ENCODE results near the gene GLOD5. TPM values are rescaled to one million over a fixed set of nuclear protein-coding genes. Genes with fewer than 3 reads are reported as not detected.

GLOD5 gene
- total RNA-seq, 4 donors from 2014 or later: not detected

DNA sequence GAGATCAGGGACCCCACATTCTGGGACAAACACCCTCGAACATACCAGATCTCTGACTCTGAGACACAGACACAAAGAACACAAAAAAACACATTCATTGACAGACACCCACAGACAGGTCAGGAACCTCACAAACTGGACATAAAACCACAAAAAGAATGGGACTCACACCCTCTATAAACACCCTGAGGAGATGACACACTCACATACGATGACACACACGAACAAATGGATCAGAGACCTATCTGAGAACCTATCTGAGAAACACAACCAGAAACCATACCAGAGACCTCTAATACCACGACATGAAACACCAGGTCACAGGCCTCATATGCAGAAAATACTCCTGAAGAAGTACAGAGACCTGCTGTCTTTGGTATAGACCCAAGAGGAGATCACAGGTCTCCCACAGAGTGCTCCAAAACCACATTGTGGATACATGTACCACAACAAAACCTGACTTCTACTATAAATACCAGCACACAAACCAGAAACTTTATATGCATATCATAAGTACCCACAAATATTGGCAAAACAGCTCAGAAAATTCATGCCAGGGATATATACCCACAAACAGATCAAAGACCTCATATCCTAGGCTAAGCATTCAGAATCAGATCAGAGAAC is 45.6 kb upstream of the GLOD5 start:
- H3K27me3 ChIP-seq: no peaks in the 10 kb centered on the region
- intact Hi-C loops (cut with DNase I): no loop called here
- no peak for DNase-seq
- H3K36me3 ChIP-seq: no peaks in the 10 kb centered on the region
- TF ChIP-seq POLR2A (IDR thresholded peaks at IDR 0.05): no peak
- TF ChIP-seq, protein P1, sequence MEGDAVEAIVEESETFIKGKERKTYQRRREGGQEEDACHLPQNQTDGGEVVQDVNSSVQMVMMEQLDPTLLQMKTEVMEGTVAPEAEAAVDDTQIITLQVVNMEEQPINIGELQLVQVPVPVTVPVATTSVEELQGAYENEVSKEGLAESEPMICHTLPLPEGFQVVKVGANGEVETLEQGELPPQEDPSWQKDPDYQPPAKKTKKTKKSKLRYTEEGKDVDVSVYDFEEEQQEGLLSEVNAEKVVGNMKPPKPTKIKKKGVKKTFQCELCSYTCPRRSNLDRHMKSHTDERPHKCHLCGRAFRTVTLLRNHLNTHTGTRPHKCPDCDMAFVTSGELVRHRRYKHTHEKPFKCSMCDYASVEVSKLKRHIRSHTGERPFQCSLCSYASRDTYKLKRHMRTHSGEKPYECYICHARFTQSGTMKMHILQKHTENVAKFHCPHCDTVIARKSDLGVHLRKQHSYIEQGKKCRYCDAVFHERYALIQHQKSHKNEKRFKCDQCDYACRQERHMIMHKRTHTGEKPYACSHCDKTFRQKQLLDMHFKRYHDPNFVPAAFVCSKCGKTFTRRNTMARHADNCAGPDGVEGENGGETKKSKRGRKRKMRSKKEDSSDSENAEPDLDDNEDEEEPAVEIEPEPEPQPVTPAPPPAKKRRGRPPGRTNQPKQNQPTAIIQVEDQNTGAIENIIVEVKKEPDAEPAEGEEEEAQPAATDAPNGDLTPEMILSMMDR (IDR thresholded peaks at IDR 0.05): no peak
- H3K4me3 ChIP-seq: no peak overlapping the region
- no peaks in the 10 kb centered on the region for H3K4me1 ChIP-seq
- WGBS, 2 donors: 71 to 80% methylated on average over 2 to 4 of the region's 4 CpGs
- no peaks in the 10 kb centered on the region for H3K9me3 ChIP-seq
- no peak overlapping the region for H3K27ac ChIP-seq

DNA sequence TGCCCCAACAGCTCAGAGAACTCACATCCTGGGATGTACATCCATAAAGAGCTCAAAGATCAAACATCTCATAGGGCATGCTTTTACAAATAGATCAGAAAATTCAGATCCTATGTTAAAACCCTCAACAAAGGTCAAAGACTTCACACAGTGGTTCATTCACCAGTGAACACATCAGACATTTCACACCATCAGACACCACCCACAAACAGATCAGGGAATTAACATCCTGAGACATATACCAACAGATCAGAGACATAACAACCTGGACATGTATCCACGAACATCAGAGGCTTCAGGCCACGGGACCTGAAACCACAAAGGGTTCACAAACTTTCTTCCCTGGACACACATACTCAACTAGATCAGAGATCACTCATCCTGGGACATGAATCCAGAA is 41.6 kb upstream of the GLOD5 start:
- H3K27ac ChIP-seq: no peak overlapping the region
- intact Hi-C loops (cut with DNase I): no loop called here
- 79% methylated on average over 2 of the region's 2 CpGs; no CpG with 5 or more reads in 1 of the 2 donors for WGBS, 2 donors
- no peak overlapping the region for H3K4me3 ChIP-seq
- TF ChIP-seq, protein P1 (IDR thresholded peaks at IDR 0.05): no peak
- no peak for TF ChIP-seq POLR2A (IDR thresholded peaks at IDR 0.05)
- no peak for DNase-seq
- no peaks in the 10 kb centered on the region for H3K27me3 ChIP-seq
- H3K4me1 ChIP-seq: no peaks in the 10 kb centered on the region
- no peaks in the 10 kb centered on the region for H3K9me3 ChIP-seq
- no peaks in the 10 kb centered on the region for H3K36me3 ChIP-seq

DNA sequence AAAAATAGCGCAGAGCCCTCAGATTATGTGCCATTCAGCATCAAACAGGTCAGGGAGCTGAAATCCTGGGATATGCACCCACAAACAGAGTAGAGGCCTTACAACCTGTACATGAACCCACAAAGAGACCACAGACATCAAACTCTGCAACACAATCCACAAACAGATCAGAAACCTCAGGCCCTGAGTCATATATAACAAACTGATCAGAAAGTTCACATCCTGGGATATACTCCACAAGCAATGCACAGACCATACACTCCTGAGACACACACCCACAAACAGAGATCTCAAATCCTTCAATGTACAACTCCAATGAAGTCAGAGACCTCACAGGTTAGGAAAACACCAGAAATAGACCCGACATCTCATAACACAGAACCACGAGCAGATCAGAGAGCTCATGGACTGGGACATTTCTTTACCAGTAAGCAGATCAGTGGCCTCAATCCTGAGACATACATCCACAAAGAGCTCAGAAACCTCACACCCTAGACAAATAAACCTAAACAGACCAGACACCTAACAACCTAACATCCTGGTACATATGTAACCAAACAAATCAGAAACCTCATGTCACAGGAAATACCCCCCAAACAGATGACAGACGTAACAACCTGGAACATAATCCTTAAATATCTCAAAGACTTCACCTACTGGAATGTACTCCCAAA is 40.8 kb upstream of the GLOD5 start:
- H3K9me3 ChIP-seq: no peaks in the 10 kb centered on the region
- no peaks in the 10 kb centered on the region for H3K36me3 ChIP-seq
- WGBS, 2 donors: 35 to 82% methylated on average over 2 to 4 of the region's 4 CpGs
- H3K27me3 ChIP-seq: no peaks in the 10 kb centered on the region
- intact Hi-C loops (cut with DNase I): no loop called here
- no peak overlapping the region for H3K27ac ChIP-seq
- no peak for DNase-seq
- H3K4me3 ChIP-seq: no peak overlapping the region
- no peaks in the 10 kb centered on the region for H3K4me1 ChIP-seq
- no peak for TF ChIP-seq POLR2A (IDR thresholded peaks at IDR 0.05)
- TF ChIP-seq, protein P1 (IDR thresholded peaks at IDR 0.05): no peak

DNA sequence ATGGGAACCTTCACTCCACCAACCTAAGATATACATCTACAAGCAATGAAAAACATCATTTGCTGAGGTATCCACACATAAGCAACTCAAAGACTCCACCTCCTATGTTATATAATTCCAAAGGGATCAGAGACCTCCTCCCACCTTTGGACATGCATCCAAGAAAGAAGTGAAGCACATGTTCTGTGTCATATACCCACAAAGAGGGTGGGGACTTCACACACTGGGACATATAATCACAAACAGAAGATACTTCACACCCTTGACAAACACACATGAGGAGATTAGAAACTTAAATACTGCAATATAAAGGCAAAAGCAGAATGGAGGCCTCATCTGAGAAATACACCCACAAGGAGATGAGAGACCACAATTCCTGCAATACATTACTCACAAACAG is 39.6 kb upstream of the GLOD5 start:
- H3K27ac ChIP-seq: no peak overlapping the region
- no peaks in the 10 kb centered on the region for H3K36me3 ChIP-seq
- no peak overlapping the region for H3K4me3 ChIP-seq
- intact Hi-C loops (cut with DNase I): no loop called here
- no peaks in the 10 kb centered on the region for H3K27me3 ChIP-seq
- H3K9me3 ChIP-seq: no peaks in the 10 kb centered on the region
- no peak for DNase-seq
- TF ChIP-seq, protein P1 (IDR thresholded peaks at IDR 0.05): no peak
- TF ChIP-seq POLR2A (IDR thresholded peaks at IDR 0.05): no peak
- no peaks in the 10 kb centered on the region for H3K4me1 ChIP-seq

DNA sequence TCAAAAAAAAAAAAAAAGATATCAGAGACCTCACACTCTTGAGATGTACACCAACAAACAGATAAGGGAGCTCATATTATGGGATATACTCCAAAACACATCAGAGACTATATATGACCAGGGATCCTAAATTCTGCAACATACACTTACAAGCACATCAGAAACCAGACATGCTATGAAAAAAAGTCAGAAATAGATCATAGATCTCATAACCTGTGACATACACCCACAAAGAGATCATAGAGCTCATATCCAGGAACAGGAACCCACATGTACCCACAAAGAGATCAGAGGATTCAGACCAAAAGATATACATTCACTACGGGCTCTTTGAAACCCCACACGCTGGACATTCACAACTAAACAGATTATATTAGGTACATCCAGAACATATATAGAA is 35.0 kb upstream of the GLOD5 start:
- Histone ChIP-seq H3K27me3 (no peaks in the 10 kb centered on the region), H3K4me3 (no peak overlapping the region), H3K36me3 (no peaks in the 10 kb centered on the region), H3K4me1 (no peaks in the 10 kb centered on the region), H3K9me3 (no peaks in the 10 kb centered on the region), H3K27ac (no peak overlapping the region)
- intact Hi-C loops (cut with DNase I): no loop called here
- TF ChIP-seq POLR2A (IDR thresholded peaks at IDR 0.05): no peak
- TF ChIP-seq, protein P1 (IDR thresholded peaks at IDR 0.05): no peak
- no peak for DNase-seq
- 87 to 91% methylated on average over 2 of the region's 2 CpGs for WGBS, 2 donors

Data from esophagus squamous epithelium (tissue), 5 donors.